Left cardiac atrium (tissue), 4 donors: Measurements from ENCODE around the gene RTBDN. TPM values are rescaled to one million over a fixed set of nuclear protein-coding genes. Genes with fewer than 3 reads are reported as not detected.

ENCODE experiments used
- ATAC-seq, 2 donors: fragments of 200-7000 bp; cut with Tn5 transposase; one replicate each; pipeline ENCODE4 v1.9.1; 2020; ENCODE audit warnings: mild to moderate bottlenecking in 2 of 2, moderate library complexity in 2 of 2
- DNase-seq: peaks from one replicate; pipeline ENCODE4 v3.0.0-alpha.2; 2020
- intact Hi-C, 2 donors: fragments of 100-400 bp; cut with DNase I; formaldehyde crosslinking; loops; one replicate each; pipeline versions ENCODE4 v1.14.1 to v1.15.1; 2022 to 2023
- total RNA-seq, 2 donors: library from RNA; stranded (reverse); fragmentation: NEBNext Ultra II Directional; extraction: Animal tissue kit (Norgen Biotek cat#: 25700); gene quantifications; one replicate each; pipeline ENCODE4 v1.2.1, GENCODE V29; 2021
- donor health status: DM: no; HTN: yes; CAD: no.
- donor health status: DM: no; HTN: yes; CAD: no; lungs with severe emphysema.
- donor health status: DM: yes; HTN: yes; CAD: no.
- donor health status: Dilated cardiomyopathy.

Gene RTBDN
- total RNA-seq, 2 donors from 2014 or later = not detected

- intact Hi-C loops = no loop called here
- DNase-seq (no peak), ATAC-seq (no peak)
Observed at GRCh38 chr19:12797141-12797587, 37.2 kb downstream of the RTBDN start.

- DNase-seq (peak; percentile 83), ATAC-seq (peak in 1 of 2 donors; percentile 4)
- intact Hi-C loops = loop anchor here in 1 of 2 donors (1.0 kb wide), 1 partner anchor 19 kb away; no protein-coding TSS in a partner anchor
Observed at GRCh38 chr19:12796146-12797071, 38.0 kb downstream of the RTBDN start.

GRCh38 chr19:12794971-12795381 lies 39.4 kb downstream of the RTBDN start:
- intact Hi-C loops = no loop called here
- ATAC-seq = no peak
- no peak for DNase-seq

DNA sequence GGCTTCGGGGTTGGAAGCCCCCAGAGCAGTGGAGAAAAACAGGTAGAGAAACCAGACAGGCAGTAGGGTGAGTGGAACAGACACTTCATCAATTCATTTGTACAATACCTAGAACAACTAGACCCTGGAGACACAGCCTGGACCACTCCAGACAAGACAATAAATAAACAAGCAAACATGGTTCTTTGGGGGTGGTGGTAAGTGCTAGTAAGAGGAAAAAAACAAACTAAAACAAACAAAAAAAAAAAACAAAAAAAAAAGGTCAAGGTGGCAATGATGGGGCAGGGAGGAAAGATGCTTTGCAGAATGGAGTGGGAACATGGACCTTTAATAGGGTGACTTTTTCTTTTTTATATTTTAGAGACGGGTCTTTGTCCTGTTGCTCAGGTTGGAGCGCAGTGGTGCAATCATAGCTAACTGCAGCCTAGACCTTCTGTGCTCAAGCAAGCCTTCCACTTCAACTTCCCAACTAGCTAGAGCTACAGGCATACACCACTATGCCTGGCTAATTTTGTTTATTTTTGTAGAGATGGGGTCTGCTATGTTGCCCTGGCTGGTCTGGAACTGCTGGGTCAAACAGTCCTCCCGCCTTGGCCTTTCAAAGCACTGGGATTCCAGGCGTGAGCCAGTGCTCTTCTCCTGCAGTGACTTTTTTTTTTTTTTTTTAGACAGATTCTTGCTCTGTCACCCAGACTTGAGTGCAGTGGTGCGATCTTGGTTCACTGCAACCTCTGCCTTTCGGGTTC lies 40.0 kb downstream of the RTBDN start:
- DNase-seq (no peak), ATAC-seq (no peak)
- intact Hi-C loops = no loop called here

- peak; percentile 94 for DNase-seq
- intact Hi-C loops = loop anchor here in 1 of 2 donors (2.0 kb wide), 1 partner anchor 17 kb away; no protein-coding TSS in a partner anchor
- ATAC-seq = peak; percentile 39 to 43
Observed at GRCh38 chr19:12793290-12794195, 40.8 kb downstream of the RTBDN start.

GRCh38 chr19:12792853-12793289 lies 41.5 kb downstream of the RTBDN start:
- ATAC-seq = no peak
- intact Hi-C loops = loop anchor here in 1 of 2 donors (2.0 kb wide), 1 partner anchor 16 kb away; no protein-coding TSS in a partner anchor
- DNase-seq = no peak

GRCh38 chr19:12792051-12792852 lies 42.1 kb downstream of the RTBDN start:
- DNase-seq (peak; percentile 78), ATAC-seq (no peak)
- intact Hi-C loops = loop anchor here in 1 of 2 donors (2.0 kb wide), 1 partner anchor 15 kb away; no protein-coding TSS in a partner anchor

GRCh38 chr19:12791345-12792050 lies 42.9 kb downstream of the RTBDN start, which contains the start of gene JUNB:
Gene JUNB (plus strand): TSS chr19:12791486. CDS start chr19:12791772, 286 bp downstream.
- ATAC-seq (peak; percentile 65), DNase-seq (peak; percentile 99)
- intact Hi-C loops = loop anchor here in 1 of 2 donors (2.0 kb wide), 1 partner anchor 15 kb away; no protein-coding TSS in a partner anchor

GRCh38 chr19:12790628-12791344 lies 43.6 kb downstream of the RTBDN start:
- ATAC-seq (no peak), DNase-seq (no peak)
- intact Hi-C loops = no loop called here

GRCh38 chr19:12789904-12790619 lies 44.3 kb downstream of the RTBDN start:
- ATAC-seq (peak; percentile 48 to 50), DNase-seq (peak; percentile 98)
- intact Hi-C loops = no loop called here

GRCh38 chr19:12789098-12789903 lies 45.1 kb downstream of the RTBDN start:
- intact Hi-C loops = no loop called here
- DNase-seq (no peak), ATAC-seq (no peak)

DNA sequence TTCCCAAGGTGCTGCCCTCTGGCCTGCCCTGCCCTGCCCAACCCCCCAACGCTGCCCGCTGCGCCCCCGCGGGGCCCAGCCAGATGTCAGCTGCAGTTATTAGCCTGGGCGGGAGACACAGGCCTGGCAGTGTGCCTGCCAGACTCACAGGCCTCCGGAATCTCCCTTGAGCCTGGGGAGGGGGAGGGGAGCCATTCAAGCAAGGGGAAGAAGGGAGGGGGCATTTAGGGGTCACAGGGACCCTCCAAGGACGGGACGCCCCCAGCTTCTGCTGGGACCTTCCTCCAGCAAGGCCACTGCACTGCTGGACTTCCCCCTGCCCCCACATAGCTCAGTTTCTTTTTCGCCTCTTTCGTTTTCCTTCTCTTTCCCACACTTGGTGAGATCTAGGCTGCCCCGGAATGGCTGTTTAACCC lies 45.7 kb downstream of the RTBDN start:
- intact Hi-C loops = no loop called here
- peak; percentile 92 for DNase-seq
- no peak for ATAC-seq

- DNase-seq = no peak
- ATAC-seq = no peak
- intact Hi-C loops = no loop called here
Observed at GRCh38 chr19:12788042-12788681, 46.2 kb downstream of the RTBDN start.

DNA sequence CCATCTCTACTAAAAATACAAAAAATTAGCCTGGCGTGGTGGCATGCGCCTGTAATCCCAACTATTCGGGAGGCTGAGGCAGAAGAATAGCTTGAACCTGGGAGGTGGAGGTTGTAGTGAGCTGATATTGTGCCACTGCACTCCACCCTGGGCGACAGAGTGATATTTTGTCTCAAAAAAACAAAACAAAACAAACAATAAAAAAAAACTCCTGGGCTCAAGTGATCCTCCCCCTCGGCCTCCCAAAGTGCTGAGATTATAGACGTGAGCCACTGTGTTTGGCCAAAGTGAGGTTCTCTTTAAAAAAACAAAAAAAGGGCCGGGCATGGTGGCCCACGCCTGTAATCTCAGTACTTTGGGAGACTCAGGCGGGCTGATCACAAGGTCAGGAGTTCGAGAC lies 46.9 kb downstream of the RTBDN start:
- intact Hi-C loops = no loop called here
- DNase-seq (no peak), ATAC-seq (no peak)

GRCh38 chr19:12786952-12787351 lies 47.4 kb downstream of the RTBDN start:
- intact Hi-C loops = no loop called here

More at GRCh38 chr19:12786952-12787351, 47.4 kb downstream of the RTBDN start:
- ATAC-seq (no peak), DNase-seq (no peak)
